Right lobe of liver (tissue), 4 donors: ENCODE measurements around the gene GNG11.
A peak's percentile ranks its signal among the peaks of the same experiment; 100 is the strongest.

Experiments
- POLR2A ChIP-seq: fragments of 450-650 bp; IDR thresholded peaks from one replicate; pipeline ENCODE4 v1.6.1; 2017; ENCODE audit warnings: antibody characterized with exemption, mild to moderate bottlenecking
- TF ChIP-seq, protein P1 (sequence below), 4 donors: fragments of 200-600 bp in 3 of 4; fragments of 450-650 bp in 1 of 4; IDR thresholded peaks; one replicate each; pipeline versions ENCODE4 v1.5.1 to v1.8.0; 2016 to 2022; ENCODE audit warnings: antibody characterized with exemption in 4 of 4, mild to moderate bottlenecking in 2 of 4
- donor health status: DM: no; HTN: no; CAD: no.
- donor health status: DM: no; HTN: no; CAD: no.
- donor health status: DM: no; HTN: yes; CAD: no.

DNA sequence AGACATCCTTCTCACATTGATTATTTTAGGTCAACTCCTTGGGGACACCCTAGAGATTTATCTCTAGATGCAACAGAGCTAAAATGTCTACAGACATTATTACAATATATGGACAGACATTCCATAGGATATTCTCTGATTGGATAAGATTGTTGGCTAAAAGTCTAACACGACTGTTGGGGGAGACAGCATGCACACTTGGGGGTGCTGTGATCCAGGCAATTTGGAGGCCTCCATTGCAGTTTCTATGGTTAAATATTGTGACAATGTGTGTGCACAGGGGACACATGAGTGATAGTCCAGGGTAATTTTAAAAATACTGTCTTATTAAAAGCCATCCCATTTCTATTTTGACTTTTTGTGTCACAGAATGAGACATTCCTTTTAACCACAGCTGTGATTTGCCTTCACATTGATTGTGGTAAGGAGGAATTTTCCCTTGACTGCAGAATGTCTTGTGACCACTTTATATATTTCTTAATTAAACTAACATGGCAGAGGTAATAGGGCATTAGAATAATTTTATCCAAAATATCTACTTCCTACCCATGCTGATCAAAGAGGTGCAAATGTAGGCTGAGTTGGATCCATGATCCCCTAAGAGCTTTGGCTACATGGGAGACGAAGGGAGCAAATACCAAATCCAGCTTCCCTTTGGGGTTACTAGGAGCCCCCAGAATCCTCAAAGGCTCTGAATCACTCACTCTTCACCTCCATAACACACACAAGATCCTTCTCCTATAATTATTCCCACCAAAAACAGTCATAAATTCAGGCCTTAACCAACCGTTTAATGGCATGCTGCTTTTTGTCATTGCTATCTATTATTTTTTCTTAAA, 38.2 kb upstream of the GNG11 start:
- TF ChIP-seq, protein P1, sequence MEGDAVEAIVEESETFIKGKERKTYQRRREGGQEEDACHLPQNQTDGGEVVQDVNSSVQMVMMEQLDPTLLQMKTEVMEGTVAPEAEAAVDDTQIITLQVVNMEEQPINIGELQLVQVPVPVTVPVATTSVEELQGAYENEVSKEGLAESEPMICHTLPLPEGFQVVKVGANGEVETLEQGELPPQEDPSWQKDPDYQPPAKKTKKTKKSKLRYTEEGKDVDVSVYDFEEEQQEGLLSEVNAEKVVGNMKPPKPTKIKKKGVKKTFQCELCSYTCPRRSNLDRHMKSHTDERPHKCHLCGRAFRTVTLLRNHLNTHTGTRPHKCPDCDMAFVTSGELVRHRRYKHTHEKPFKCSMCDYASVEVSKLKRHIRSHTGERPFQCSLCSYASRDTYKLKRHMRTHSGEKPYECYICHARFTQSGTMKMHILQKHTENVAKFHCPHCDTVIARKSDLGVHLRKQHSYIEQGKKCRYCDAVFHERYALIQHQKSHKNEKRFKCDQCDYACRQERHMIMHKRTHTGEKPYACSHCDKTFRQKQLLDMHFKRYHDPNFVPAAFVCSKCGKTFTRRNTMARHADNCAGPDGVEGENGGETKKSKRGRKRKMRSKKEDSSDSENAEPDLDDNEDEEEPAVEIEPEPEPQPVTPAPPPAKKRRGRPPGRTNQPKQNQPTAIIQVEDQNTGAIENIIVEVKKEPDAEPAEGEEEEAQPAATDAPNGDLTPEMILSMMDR (IDR thresholded peaks at IDR 0.05) = peak in 1 of 4 donors; percentile 5
- TF ChIP-seq POLR2A = no peak
